ENCODE data around the gene ITGA6.

Gene ITGA6

DNA sequence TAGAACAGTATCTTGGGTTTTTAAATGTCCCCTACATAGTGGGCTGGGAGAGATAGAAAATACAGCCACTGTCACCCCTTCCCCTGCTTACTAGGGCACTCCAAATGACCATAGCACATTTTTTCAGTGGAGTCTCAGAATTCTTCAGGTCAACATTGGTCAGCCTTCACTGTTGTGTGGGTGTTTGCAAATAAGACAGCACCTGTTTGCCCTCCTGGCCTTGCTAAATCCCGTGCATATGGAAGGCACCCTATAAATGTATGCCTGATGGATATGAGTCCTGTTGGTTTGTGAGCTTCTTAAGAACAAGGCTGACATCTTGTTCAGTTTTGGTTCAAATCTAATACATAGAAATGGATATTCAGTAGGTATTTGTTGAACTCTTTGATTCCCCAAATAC is 12.5 kb downstream of the ITGA6 start:
- no peak for DNase-seq

GRCh38 chr2:172440795-172441194 is 13.4 kb downstream of the ITGA6 start:
- no peak for DNase-seq

DNA sequence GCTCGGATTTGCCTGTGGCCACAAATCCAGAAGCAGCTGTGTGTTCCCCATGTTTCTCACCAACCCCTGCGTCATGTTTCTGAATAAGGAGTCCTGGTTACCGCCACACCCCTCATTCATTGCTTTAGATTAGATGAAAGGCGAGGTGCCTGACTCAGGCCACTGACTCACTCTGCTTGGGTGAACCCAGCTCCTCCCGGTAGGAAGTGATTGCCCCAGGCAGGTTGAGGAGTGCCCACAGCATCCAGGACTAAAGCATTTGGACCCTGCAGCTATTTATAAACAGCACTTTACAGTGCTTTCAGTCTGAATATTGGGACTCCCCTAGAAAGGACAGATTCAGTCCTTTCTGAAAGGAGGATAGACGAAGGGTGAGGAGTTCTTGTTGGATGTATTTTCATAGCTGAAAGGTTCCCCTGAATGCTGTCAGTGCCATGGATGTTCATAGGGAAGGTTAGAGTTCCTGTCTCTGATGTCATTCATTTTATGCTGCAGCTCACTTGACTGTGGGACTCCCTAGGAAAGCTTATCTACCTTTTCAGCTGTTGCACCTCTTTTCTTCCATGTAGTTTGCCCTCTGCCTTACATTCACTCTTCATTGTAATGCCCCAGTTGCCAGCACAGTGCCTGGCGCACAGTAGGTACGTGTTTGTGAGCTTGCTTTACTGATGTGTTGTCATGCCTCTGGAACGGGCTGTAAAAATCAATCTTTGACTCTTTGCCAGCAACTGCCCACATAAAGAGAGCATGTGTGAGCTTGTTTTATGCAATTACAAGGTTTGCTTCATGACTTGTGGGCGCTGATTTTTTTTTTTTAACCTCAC is 14.9 kb downstream of the ITGA6 start:
- no peak for DNase-seq

DNA sequence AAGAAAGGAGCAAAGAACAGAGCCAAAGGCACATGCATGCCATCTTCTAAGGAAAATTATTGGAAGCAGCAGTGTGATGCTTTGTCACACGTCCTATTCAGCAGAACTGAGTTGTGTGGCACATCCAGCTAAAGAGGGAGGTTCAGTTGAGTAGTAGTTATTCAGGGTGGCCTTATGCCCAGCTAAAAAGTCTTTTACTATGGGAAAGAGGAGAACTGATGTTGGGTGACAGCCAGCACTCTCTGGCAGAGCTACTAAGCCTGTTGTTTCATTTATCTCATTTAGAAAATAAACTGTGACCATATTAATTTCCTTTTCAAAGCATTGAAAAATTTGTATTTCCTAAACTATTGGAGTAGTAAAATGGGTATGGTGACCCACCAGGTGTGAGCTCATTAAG is 18.5 kb downstream of the ITGA6 start:
- DNase-seq: peak in 16 of 56 donors; percentile 9 to 51 (median 26)

GRCh38 chr2:172446474-172447063 is 19.2 kb downstream of the ITGA6 start:
- DNase-seq: no peak

DNA sequence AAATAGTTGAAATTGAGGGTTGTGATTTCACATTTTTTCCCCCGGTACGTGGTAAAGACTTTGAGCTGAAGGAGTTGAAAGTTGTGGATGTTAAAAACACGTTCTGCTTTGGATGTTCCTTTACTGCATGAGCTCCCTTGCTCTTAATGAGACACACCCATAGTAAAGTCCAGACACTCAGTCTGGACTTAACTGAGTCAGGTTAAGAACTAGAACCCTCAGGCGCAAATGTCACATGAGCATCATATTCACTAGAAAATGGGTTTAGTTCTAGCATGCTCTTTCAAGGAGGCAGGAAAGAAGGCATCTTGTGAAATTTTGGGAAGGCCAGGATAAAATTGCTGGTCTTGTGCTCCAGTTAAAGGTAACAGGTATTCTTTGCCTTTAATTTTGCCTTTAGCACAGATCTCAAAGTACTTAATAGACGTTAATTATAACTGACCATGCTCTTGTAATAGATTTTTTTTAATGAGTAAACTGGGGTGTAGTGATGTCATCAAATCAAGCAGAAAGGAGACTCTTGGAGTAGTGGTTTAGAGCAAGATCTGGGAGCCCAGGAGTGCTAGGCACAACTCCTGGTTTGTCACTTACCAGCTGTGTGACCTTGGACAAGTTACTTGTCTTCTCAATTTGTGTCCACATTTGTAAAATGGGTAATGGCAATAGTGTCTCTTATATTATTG is 20.6 kb downstream of the ITGA6 start:
- DNase-seq: no peak

DNA sequence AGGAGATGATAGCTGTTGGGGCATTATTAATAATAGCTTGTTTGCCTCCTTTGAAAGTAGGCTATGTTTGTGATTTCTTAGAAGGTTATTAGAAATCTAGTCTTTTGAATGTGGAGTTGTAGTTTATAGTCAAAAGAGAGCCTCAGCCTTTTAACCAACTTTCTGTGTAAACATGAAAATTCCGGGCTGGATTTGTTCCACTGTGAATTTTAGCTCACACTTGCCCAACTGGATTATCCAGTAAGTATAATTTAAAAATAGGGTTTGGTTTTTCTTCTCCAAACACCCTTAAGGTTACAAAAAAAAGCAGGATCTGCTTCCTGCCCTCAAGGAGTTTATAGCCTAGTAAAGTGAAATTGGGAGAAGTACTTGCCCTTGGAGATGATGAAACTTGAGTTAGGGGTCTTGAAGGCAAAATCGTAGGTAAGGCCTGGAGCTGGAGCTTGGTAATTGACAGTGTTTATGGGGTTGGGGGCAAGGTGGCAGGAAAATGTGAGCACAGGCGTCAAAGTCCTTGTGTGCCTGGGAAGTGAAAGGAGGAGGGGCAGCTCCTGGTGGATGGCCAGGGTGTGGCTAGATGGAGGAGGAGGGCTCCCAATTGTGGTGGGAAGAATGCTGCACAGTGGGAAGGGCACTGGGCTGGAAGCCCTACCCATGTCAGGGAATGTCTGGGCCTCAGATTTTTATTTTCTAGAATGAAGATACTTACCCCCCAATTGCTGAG is 21.3 kb downstream of the ITGA6 start:
- no peak for DNase-seq

DNA sequence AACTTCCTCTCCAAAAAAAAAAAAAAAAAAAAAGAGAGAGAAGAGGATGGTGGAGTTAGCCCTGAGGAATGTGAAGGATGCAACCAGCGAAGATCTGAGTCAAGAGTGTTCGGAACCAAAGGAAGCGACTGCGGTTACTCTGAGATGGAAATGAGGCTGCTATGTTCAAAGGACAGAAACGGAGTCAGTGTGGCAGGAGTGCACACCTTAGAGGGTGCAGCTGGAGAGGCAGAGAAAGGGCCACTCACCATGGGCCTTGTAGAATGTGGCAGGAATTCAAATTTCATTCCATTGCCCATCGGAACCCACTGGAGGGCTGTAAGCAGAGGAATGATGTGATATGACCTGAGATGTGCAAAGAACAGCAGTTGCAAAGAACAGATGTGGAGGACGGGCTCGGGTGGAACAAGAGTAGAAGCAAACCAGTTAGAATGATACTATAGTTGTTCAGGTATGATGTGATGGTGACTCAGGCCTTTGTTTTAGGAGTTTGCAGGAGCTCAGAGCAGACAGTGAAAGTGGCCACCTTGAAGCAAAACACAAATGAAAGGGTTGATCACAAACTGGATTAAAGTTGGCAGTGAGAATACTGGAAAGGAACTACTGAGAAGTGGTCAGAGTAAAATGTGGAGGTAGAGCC is 22.6 kb downstream of the ITGA6 start:
- no peak for DNase-seq

GRCh38 chr2:172451923-172452322 is 24.5 kb downstream of the ITGA6 start:
- DNase-seq: no peak

- DNase-seq: no peak
Observed at GRCh38 chr2:172452845-172453244, 25.5 kb downstream of the ITGA6 start.

DNA sequence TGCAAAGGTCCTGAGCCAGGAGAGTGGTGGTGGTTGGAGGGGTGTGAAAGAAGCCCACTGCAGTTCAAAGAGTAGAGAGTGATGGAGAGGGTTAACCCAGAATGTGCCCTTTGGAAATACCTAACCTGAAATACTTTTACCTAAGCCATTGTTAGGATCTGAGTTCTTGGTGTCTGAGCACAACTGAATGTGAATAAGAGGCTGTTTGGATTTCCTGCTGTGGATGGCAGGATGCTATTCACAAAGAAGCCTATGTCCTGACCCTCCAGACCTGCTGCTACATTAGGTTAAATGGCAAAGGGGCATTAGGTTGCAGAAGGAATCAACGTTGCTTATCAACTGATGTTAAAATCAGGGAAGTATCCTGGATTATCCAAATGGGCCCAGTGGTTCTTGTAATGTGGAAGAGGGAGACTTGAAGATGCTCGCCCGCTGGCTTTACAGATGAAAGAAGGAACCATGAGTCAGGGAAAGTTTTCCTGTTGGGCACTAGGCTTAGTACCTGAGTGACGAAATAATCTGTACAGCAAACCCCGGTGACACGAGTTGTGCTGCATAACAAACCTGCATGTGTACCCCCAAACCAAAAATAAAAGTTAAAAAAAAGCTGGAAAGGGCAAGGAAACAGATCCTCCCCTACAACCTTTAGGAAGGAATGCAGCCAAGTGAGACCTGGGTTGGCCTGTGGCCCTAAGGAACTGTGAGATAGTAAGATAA is 27.2 kb downstream of the ITGA6 start:
- no peak for DNase-seq

GRCh38 chr2:172455121-172455515 is 27.7 kb downstream of the ITGA6 start:
- no peak for DNase-seq

DNA sequence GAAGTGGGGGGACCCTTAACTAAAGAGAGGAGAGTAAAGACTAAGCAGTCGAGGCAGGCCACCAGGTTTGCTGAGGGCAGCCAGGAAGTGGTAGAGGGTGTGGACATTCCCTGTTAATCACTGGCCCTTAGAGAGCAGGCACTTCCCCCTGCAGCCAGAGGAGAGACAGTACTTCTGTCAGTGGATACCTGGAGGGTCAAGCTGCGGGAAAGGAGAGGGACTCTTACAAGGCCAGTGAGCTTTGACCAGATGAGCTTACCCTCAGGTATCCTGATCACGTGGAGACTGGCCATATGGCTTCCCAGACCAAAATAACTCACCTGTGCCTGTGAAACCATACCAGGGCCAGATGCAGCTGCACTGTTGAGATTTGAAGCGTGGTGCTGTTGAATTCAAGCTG is 28.6 kb downstream of the ITGA6 start:
- DNase-seq: no peak

- no peak for DNase-seq
Observed at GRCh38 chr2:172457536-172457935, 30.1 kb downstream of the ITGA6 start.

GRCh38 chr2:172458561-172459124 is 31.3 kb downstream of the ITGA6 start:
- no peak for DNase-seq

GRCh38 chr2:172460780-172461201 is 33.4 kb downstream of the ITGA6 start:
- no peak for DNase-seq

GRCh38 chr2:172461591-172462372 is 34.4 kb downstream of the ITGA6 start:
- peak in 38 of 56 donors; percentile 3 to 69 (median 24) for DNase-seq

GRCh38 chr2:172462373-172462848 is 35.0 kb downstream of the ITGA6 start:
- DNase-seq: no peak

DNA sequence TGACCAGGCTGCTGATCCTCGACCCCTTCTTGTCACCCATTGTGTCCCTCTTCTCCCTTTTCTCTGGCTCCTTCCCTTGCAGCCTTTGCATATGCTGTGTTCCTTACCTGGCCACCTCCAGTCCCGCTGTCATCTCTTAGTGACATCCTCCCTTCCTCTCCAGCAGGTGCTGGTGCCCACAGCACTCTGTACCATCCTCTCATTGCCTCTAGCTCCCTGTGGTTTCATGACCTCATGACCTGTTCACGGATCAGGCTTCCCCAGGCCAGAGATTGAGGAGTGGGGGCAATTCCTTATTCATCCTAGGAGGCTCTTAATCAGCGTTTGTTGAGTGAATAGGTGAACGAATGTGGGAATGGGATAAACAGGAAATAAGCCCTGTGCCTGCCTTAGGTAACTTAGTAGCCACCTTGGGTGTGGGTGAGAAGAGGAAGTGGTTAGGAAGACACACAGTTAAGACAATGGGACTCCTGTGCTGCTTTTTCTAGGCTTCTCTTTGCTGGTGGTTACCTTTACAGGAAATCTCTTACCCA is 35.5 kb downstream of the ITGA6 start:
- DNase-seq: no peak

All from amygdala (tissue), 56 donors.